Lung (tissue), 12 donors: ENCODE results near the gene BMAL1. TPM values are rescaled to one million over a fixed set of nuclear protein-coding genes. Genes with fewer than 3 reads are reported as not detected.

ENCODE experiments used
- ATAC-seq: fragments of 200-7000 bp; cut with Tn5 transposase; one replicate; pipeline ENCODE4 v1.9.1; 2020; ENCODE audit warnings: moderate number of reproducible peaks; ENCODE audit not compliant: insufficient read depth, low FRiP score
- DNase-seq, 3 donors: peaks; one replicate each; pipeline ENCODE4 v3.0.0-alpha.2; 2013 to 2017
- H3K27ac ChIP-seq, 2 donors: one replicate each; pipeline ENCODE4 v1.5.1; 2013; ENCODE audit warnings: mild to moderate bottlenecking in 2 of 2, moderate library complexity in 2 of 2, control low read depth in 1 of 2, inconsistent platforms in 1 of 2, low read depth in 1 of 2, low read length in 1 of 2
- H3K27me3 ChIP-seq, 3 donors: one replicate each; pipeline ENCODE4 v1.5.1; 2013; ENCODE audit warnings: low read length in 2 of 3; ENCODE audit not compliant: control insufficient read depth in 3 of 3, insufficient read depth in 3 of 3
- H3K36me3 ChIP-seq, 4 donors: one replicate each; pipeline ENCODE4 v1.5.1; 2013; ENCODE audit warnings: low read length in 4 of 4, mild to moderate bottlenecking in 1 of 4, moderate library complexity in 1 of 4; ENCODE audit not compliant: control insufficient read depth in 4 of 4, insufficient read depth in 4 of 4
- H3K4me1 ChIP-seq, 5 donors: one replicate each; pipeline ENCODE4 v1.5.1; 2013; ENCODE audit warnings: low read length in 5 of 5, mild to moderate bottlenecking in 2 of 5, moderate library complexity in 1 of 5; ENCODE audit not compliant: control insufficient read depth in 5 of 5, insufficient read depth in 5 of 5
- H3K4me3 ChIP-seq: one replicate; pipeline ENCODE4 v1.5.1; 2013; ENCODE audit warnings: mild to moderate bottlenecking, control low read depth, moderate library complexity
- H3K9ac ChIP-seq, 2 donors: one replicate each; pipeline ENCODE4 v1.5.1; 2013; ENCODE audit warnings: low read length in 2 of 2, control low read depth in 1 of 2; ENCODE audit not compliant: insufficient read depth in 1 of 2
- H3K9me3 ChIP-seq, 4 donors: one replicate each; pipeline ENCODE4 v1.5.1; 2013; ENCODE audit warnings: low read length in 3 of 4, mild to moderate bottlenecking in 1 of 4, moderate library complexity in 1 of 4; ENCODE audit not compliant: control insufficient read depth in 4 of 4, insufficient read depth in 3 of 4
- CTCF ChIP-seq: IDR thresholded peaks from 2 replicates; pipeline ENCODE4 v1.5.1; 2012; ENCODE audit warnings: mild to moderate bottlenecking; ENCODE audit errors: control extremely low read depth, extremely low read depth
- WGBS, 2 donors: extraction: QIAGEN DNeasy Blood & Tissue Kit; methylation state at CpG; one replicate each; pipeline ENCODE4 v1.1.7; 2013; 5-methylcytosine and 5-hydroxymethylcytosine counted together
- polyA plus RNA-seq, 2 donors: library from polyadenylated mRNA; stranded (reverse); fragments of 200-250 nt; gene quantifications; one replicate each; pipeline ENCODE4 v1.2.1, GENCODE V29; 2013
- total RNA-seq, 2 donors: library from RNA; depleted of rRNA in 1 of 2; stranded (reverse); fragments of >200 nt in 1 of 2; gene quantifications; one replicate each; pipeline ENCODE4 v1.2.1, GENCODE V29; 2014 to 2021
- donor health status: control.
- donor health status: control.
- donor health status: Bipolar disorder and iron deficiency.
- donor health status: healthy.
- donor health status: DM: yes; HTN: yes; CAD: no.

The BMAL1 gene
- total and polyA plus RNA-seq, 4 donors: 13.4 to 38.0 (median 26.2) TPM

GRCh38 chr11:13352711-13353110 is 75.1 kb downstream of the BMAL1 start:
- H3K36me3 ChIP-seq: peaks cover 0 to 26% (median 1%) of the 10 kb centered on the region in 4 donors
- no peak for ATAC-seq
- no peak for DNase-seq
- no peak overlapping the region for H3K27ac ChIP-seq
- no peak overlapping the region for H3K4me3 ChIP-seq
- H3K9ac ChIP-seq: no peak overlapping the region
- WGBS, 2 donors: 64 to 82% methylated on average over 6 of the region's 6 CpGs
- no peak for TF ChIP-seq CTCF
- H3K27me3 ChIP-seq: no peaks in the 10 kb centered on the region
- peaks cover 0 to 9% (median 0%) of the 10 kb centered on the region in 5 donors for H3K4me1 ChIP-seq
- H3K9me3 ChIP-seq: no peaks in the 10 kb centered on the region

- no peak for DNase-seq
- H3K27ac ChIP-seq: no peak overlapping the region
- peaks cover 0 to 4% (median 0%) of the 10 kb centered on the region in 5 donors for H3K4me1 ChIP-seq
- no peak overlapping the region for H3K4me3 ChIP-seq
- no peak overlapping the region for H3K9ac ChIP-seq
- no peaks in the 10 kb centered on the region for H3K27me3 ChIP-seq
- H3K36me3 ChIP-seq: peaks cover 0 to 31% (median 6%) of the 10 kb centered on the region in 4 donors
- WGBS, 2 donors: 93 to 96% methylated on average over 6 of the region's 6 CpGs
- TF ChIP-seq CTCF: no peak
- H3K9me3 ChIP-seq: no peaks in the 10 kb centered on the region
- no peak for ATAC-seq
Measured at GRCh38 chr11:13354335-13354734, 76.7 kb downstream of the BMAL1 start.

GRCh38 chr11:13355191-13355590 is 77.6 kb downstream of the BMAL1 start:
- Histone ChIP-seq H3K36me3 (peaks cover 0 to 31% (median 7%) of the 10 kb centered on the region in 4 donors), H3K4me3 (no peak overlapping the region), H3K9ac (no peak overlapping the region), H3K27me3 (no peaks in the 10 kb centered on the region), H3K9me3 (no peaks in the 10 kb centered on the region), H3K27ac (no peak overlapping the region), H3K4me1 (peaks cover 0 to 4% (median 0%) of the 10 kb centered on the region in 5 donors)
- WGBS, 2 donors: 94 to 97% methylated on average over 4 of the region's 4 CpGs
- DNase-seq (no peak), ATAC-seq (no peak)
- no peak for TF ChIP-seq CTCF

- no peak for ATAC-seq
- TF ChIP-seq CTCF: no peak
- DNase-seq: no peak
- Histone ChIP-seq H3K27ac (no peak overlapping the region), H3K9me3 (no peaks in the 10 kb centered on the region), H3K36me3 (peaks cover 0 to 38% (median 12%) of the 10 kb centered on the region in 4 donors), H3K4me3 (no peak overlapping the region), H3K4me1 (peaks cover 0 to 4% (median 0%) of the 10 kb centered on the region in 5 donors), H3K9ac (no peak overlapping the region), H3K27me3 (no peaks in the 10 kb centered on the region)
- WGBS, 2 donors: 92 to 96% methylated on average over 9 of the region's 9 CpGs
Measured at GRCh38 chr11:13357232-13357631, 79.6 kb downstream of the BMAL1 start.
